Stimulated activated CD4-positive, alpha-beta T cell treated with anti-CD3 and anti-CD28 coated beads, Interleukin-4, amount 100 ng/mL, for 1 hour (primary cell): ENCODE measurements around the gene SCML2.
"Not testable (repeated sequence)": the region's sequence is repeated elsewhere in the genome, so short reads cannot be mapped to it uniquely, and the experiment has no call there.

Source experiments
- DNase-seq: peaks from one replicate; pipeline ENCODE4 v3.0.0-alpha.2; 2020

SCML2 gene

GRCh38 chrX:18354369-18355223 lies at the start of gene SCML2:
Gene SCML2 (minus strand): TSS chrX:18354688. CDS start chrX:18334071, 20,617 bp downstream.
- DNase-seq = peak; percentile 52

DNA sequence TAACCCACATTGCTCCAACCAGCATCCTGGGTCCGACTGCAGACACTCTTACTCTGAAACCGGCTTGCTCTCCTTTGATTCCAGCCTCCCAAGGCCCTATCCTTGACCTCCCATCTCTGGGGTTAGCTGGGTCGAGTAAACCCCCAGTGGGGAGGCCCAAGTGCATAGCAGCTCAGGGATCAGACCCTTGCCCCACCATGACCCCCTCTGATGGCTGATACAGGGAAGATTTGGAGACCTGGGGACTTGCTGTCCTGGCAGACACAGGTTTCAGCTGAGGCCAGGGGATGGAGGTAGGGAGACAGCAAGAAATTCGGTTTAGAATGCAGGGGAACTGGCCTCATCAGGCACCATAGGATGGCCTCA lies 47.3 kb upstream of the SCML2 start:
- no peak for DNase-seq

- no peak for DNase-seq
Measured at GRCh38 chrX:18394477-18394876, 40.0 kb upstream of the SCML2 start.

- DNase-seq = peak; percentile 60
Measured at GRCh38 chrX:18390941-18391538, 36.6 kb upstream of the SCML2 start.

GRCh38 chrX:18389966-18390365 lies 35.5 kb upstream of the SCML2 start:
- no peak for DNase-seq

GRCh38 chrX:18377796-18378195 lies 23.3 kb upstream of the SCML2 start:
- peak; percentile 6 for DNase-seq

- not testable (repeated sequence) for DNase-seq
Measured at GRCh38 chrX:18375131-18375805, 20.8 kb upstream of the SCML2 start.

GRCh38 chrX:18369096-18369495 lies 14.6 kb upstream of the SCML2 start:
- DNase-seq = not testable (repeated sequence)

- no peak for DNase-seq
Measured at GRCh38 chrX:18368402-18368801, 13.9 kb upstream of the SCML2 start.

GRCh38 chrX:18360867-18361266 lies 6.4 kb upstream of the SCML2 start:
- DNase-seq = no peak

- DNase-seq = peak; percentile 17
Measured at GRCh38 chrX:18353931-18354368, 538 bp downstream of the SCML2 start.

- DNase-seq = no peak
Measured at GRCh38 chrX:18351784-18352183, 2.7 kb downstream of the SCML2 start.

DNA sequence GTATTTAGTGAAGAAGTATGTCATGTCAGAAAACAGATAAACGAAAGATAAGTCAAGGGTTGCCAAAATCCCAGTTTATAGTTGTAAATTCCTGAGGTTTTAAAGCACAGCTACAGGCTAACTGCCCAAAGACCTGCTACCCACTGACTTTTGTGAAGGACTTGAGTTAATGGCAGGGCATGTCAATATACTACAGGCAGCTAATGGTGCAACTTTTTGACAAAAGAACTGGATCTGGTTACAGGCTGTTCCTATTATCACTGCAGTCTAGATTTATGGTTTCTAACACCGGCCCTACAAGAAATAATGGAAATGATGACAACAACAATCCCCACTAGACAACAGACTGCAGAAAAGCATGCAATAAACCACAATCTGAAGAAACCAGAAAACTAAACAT lies 6.4 kb downstream of the SCML2 start:
- DNase-seq = no peak

DNA sequence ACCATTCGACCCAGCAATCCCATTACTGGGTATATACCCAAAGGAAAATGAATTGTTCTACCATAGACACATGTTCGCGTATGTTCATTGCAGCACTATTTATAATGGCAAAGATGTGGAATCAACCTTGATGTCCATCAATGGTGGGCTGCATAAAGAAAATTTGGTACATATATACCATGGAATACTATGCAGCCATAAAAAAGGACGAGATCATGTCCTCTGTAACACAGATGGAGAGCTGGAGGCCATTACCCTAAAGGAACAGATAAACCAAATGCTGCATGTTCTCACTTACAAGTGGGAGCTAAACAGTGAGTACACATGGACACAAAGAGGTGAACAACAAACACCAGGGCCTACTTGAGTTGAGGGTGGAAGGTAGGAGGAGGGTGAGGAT lies 45.1 kb downstream of the SCML2 start:
- DNase-seq = no peak

DNA sequence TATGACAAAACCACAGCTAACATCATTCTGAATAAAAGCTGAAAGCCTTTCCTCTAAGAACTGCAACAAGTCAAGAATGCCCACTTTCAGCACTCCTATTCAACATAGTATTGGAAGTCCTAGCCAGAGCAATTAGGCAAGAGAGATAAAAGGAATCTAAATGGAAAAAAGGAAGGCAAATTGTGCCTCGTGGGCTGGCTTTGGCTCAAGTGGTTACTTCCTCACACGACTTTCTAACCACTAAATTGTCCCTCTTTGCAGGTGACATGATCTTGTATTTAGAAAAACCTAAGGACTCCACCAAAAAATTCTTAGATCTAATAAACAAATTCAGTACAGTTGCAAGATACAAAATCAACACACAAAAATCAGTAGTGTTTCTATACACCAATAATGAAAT lies 57.2 kb downstream of the SCML2 start:
- no peak for DNase-seq

- DNase-seq = no peak
Measured at GRCh38 chrX:18294893-18295292, 59.6 kb downstream of the SCML2 start.

DNA sequence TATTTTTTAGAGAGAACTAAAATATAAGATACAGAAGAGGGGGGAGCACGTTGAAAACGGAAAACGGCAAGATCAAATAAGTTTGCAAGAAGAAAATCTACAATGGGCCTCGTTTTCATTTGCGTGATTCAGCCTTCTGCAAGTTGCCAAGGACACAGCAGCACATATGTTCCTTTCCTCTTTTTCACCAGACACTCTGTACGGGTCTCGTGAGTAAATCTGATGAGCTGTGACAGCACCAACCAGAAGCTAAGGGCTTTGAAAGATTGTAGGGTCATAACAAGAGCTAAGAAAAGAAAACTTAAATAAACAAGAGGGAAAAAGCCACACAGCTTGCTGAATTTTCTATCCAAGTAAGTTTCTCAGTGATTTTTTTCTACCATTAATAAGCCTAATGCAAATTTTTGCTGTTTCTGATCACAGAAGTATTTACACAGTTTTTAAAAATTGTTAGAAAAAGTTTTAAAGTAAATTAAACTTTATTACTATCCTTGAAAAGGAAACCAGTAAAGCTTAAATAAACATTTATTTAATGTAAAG lies 63.4 kb downstream of the SCML2 start:
- no peak for DNase-seq

DNA sequence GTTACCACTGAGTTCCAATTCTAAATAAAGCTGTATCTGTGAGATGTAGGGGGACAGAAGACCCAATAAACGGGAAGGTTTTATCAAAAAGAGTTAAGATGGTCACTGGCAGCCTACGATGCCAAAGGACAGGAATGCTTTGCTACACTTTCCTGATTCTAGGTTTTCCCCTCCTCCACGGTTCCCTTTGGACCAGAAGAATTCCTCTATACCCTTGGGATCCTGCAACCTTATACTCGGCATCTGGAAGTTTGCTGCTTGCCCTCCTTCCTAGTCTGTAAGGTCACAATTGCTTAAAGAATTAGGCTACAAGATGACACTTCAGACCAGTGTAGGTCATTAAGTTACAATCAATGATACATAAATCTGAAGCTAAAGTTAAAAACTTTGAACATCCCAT lies 64.3 kb downstream of the SCML2 start:
- DNase-seq = no peak

DNA sequence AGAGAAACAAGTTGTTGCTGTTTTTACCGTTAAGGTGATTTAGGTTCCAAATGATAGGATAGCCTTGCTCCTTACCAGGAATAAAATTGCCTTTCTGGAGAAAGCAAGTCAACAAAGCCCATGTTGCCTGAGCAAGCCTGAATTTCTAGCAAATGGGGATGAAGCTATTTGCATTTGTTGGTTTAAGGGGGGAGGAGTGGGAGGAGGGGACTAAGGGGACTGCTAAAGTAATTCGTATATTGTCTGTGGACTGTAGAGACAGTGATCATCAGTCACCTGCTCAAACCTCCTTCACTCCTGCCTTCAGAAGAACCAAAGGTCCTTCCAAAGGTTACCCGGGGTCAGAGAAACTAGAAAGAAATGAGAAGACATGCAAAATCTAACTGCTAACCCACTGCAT lies 65.8 kb downstream of the SCML2 start:
- DNase-seq = no peak

DNA sequence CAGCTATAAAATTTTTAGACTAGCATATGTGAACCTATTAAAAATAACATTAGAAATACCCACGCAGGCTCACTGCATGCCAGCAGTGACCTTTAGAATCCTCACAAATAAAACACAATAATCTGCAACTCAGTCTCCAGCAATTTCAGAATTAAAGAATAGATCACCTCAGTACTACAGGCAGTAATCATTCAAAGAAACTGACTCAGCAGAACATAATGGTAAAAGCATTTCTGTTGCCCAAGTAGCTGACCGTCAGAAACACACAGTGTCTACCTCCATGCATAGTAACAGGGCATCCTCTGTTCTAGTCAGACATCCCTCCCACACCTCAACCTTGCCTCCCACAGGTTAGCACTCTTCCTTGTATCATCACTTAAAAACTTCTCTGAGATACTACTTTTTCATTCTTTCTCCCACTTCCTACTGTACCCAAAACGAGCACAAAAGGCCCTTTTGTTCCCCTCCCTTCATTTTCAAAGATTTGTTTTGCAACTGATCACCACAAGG lies 68.1 kb downstream of the SCML2 start:
- DNase-seq = no peak

DNA sequence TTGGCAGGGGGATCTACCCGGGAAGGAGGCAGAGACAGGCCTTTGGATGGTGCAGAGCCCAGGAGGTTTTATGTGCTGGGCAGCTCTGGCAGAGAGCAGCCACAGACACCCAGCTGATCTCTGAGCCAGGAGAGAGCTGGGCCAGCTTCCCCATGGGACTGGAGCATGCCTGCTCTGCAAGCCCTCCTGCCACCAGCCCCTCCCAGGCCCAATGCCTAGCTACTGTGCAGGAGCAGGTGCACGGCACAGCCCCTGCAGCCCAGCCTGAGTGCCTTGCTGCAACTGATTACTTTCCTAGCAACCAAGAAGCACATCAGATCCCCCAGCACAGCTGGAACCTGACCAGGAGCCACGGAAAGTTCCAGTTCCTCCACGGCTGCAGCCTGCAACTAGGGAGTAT lies 76.0 kb downstream of the SCML2 start:
- DNase-seq = no peak

- no peak for DNase-seq
Measured at GRCh38 chrX:18272222-18272621, 82.3 kb downstream of the SCML2 start.

DNA sequence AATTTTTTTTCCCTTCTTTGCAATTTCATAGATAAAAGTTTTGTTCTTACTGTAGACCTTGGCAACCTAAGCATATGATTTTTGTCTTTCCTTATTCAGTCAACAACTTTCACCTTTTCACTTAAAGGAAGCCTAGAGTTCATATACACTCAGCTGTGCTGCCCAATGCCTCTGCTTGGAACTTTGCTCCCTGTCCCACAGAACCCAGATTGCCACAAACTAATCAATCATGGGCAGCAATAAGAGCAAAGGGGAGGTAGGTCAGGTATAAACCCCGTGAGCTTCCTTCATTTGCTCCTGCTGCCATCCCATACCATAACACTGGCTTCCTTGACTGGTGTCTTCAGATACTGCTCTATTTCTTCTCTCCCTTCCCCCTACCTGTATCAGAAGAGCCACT lies 82.8 kb downstream of the SCML2 start:
- no peak for DNase-seq
